HG02973 (cell line): ENCODE results near the gene MS4A3.
"Not testable (repeated sequence)": the region's sequence is repeated elsewhere in the genome, so short reads cannot be mapped to it uniquely, and the experiment has no call there.

Source experiments
- ATAC-seq: cut with Tn5 transposase; IDR thresholded peaks from one replicate; pipeline ENCODE4 v1.9.1; 2021; ENCODE audit warnings: moderate library complexity; ENCODE audit not compliant: unreplicated experiment

Gene MS4A3

GRCh38 chr11:60088364-60088763, 31.9 kb downstream of the MS4A3 start, which contains the start of gene MS4A2:
MS4A2 (plus strand) TSS chr11:60088664; CDS start chr11:60088766, 102 bp downstream.
- no peak for ATAC-seq

GRCh38 chr11:60095477-60096120, 39.1 kb downstream of the MS4A3 start:
- ATAC-seq = no peak

GRCh38 chr11:60097189-60097588, 40.7 kb downstream of the MS4A3 start:
- ATAC-seq = no peak

GRCh38 chr11:60098508-60098907, 42.0 kb downstream of the MS4A3 start:
- no peak for ATAC-seq

- no peak for ATAC-seq
Measured at GRCh38 chr11:60100516-60100915, 44.1 kb downstream of the MS4A3 start.

- ATAC-seq = not testable (repeated sequence)
Measured at GRCh38 chr11:60101368-60101767, 44.9 kb downstream of the MS4A3 start.

GRCh38 chr11:60104471-60105115, 48.1 kb downstream of the MS4A3 start:
- not testable (repeated sequence) for ATAC-seq

- ATAC-seq = not testable (repeated sequence)
Measured at GRCh38 chr11:60108631-60109030, 52.2 kb downstream of the MS4A3 start.

- ATAC-seq = no peak
Measured at GRCh38 chr11:60111793-60112192, 55.3 kb downstream of the MS4A3 start.

GRCh38 chr11:60116996-60117790, 60.7 kb downstream of the MS4A3 start:
- ATAC-seq = no peak

GRCh38 chr11:60118338-60118737, 61.9 kb downstream of the MS4A3 start:
- no peak for ATAC-seq

GRCh38 chr11:60119710-60120109, 63.2 kb downstream of the MS4A3 start:
- ATAC-seq = no peak
